Skeletal muscle satellite cell (primary cell): ENCODE data around the gene NCAM2.

ENCODE experiments used
- H3K27me3 ChIP-seq: 2 replicates; pipeline ENCODE4 v1.7.0; 2013; ENCODE audit warnings: low read length; ENCODE audit not compliant: control insufficient read depth, insufficient read depth
- H3K36me3 ChIP-seq: 2 replicates; pipeline ENCODE4 v1.7.0; 2013; ENCODE audit warnings: mild to moderate bottlenecking, control low read depth, low read length; ENCODE audit not compliant: insufficient read depth
- H3K4me1 ChIP-seq: 2 replicates; pipeline ENCODE4 v1.7.0; 2013; ENCODE audit warnings: low read length; ENCODE audit not compliant: control insufficient read depth, insufficient read depth
- H3K4me2 ChIP-seq: 2 replicates; pipeline ENCODE4 v1.7.0; 2013; ENCODE audit warnings: mild to moderate bottlenecking, low read length
- H3K4me3 ChIP-seq: 2 replicates; pipeline ENCODE4 v1.7.0; 2013; ENCODE audit warnings: low read length
- H3K9ac ChIP-seq: 2 replicates; pipeline ENCODE4 v1.7.0; 2013; ENCODE audit warnings: mild to moderate bottlenecking, low read depth, low read length, moderate library complexity
- H3K9me3 ChIP-seq: replicated peaks from 2 replicates; pipeline ENCODE4 v1.7.0; 2013; ENCODE audit warnings: mild to moderate bottlenecking, control low read depth, low read length

NCAM2 gene

DNA sequence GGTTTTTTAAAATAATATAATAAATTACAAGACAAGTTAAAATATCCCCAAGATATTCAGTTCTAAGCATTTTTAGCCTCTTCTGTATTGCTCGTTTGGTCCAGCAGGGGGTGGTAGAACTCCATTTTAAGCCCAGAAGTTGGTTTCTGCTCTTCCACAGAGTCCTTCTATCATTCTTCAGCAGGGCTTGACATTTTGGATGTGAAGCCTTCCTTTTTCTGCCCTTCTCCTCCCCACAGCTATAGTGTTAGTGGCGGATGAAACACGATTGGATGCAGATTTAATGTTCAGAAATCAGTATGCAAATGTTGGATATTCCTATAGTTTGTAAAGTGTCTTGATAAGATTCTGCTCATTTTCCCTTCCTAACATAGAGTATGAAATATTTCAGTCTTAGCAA, 1.4 kb downstream of the NCAM2 start:
- Histone ChIP-seq H3K27me3 (peaks cover 9% of the 10 kb centered on the region), H3K4me1 (peaks cover 4% of the 10 kb centered on the region), H3K36me3 (no peaks in the 10 kb centered on the region), H3K9me3 (no peaks in the 10 kb centered on the region), H3K4me2 (no peak overlapping the region), H3K9ac (no peak overlapping the region), H3K4me3 (no peak overlapping the region)

DNA sequence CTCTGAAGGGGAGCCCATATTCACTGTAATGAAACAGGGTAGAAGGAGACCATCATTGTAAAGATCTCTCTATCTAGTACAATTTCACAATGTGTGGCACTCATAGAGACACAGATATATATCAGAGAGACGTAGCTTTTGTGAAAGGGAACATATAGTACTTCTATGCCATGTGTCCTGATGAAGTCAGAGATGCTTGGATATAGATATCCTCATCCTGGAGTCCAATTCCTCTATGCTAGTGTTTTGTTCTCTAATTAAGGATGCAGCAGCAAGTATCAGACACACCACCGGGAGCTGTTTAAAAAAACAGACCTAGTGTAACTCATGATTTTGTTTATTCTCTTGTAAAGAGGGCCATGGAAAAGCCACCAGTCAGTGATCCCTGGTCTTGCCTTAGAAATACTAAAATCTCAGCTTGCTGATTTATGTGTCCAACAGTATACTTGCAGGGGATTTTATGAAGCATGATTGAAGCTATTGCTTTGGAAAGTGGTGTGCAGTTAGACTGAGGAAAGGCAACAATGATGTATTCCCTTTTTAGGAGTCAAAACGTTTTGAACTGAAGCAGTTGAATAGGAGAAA, 2.5 kb downstream of the NCAM2 start:
- Histone ChIP-seq H3K4me2 (no peak overlapping the region), H3K9me3 (no peaks in the 10 kb centered on the region), H3K4me1 (peaks cover 4% of the 10 kb centered on the region), H3K9ac (no peak overlapping the region), H3K4me3 (no peak overlapping the region), H3K27me3 (peaks cover 9% of the 10 kb centered on the region), H3K36me3 (no peaks in the 10 kb centered on the region)

DNA sequence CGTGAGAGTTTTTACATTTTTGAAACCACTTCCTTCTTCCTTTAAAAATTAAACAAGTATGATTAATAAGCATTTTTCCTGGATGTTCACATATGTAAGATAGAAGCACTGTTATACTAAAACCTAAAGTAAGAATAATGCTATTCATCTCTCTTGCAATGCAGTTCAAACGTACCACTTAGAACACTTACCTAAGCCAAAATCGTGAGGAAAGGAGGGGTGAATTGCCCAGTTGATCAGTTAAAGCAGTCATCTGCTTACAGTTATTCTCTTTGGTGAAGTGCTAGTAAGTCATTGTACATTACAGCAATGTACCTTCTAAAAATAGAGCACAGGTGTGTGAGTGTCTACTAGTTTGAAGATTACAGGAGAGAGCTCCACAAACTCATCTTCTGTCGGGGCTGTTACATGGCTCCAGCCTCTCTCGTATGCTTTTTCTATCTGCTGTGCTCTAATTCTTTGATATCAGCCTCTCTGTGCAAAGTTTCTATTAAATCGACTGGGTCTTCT, 3.4 kb downstream of the NCAM2 start:
- H3K9ac ChIP-seq = no peak overlapping the region
- no peaks in the 10 kb centered on the region for H3K9me3 ChIP-seq
- no peak overlapping the region for H3K4me3 ChIP-seq
- H3K27me3 ChIP-seq = peaks cover 9% of the 10 kb centered on the region
- no peak overlapping the region for H3K4me2 ChIP-seq
- peaks cover 4% of the 10 kb centered on the region for H3K4me1 ChIP-seq
- no peaks in the 10 kb centered on the region for H3K36me3 ChIP-seq

DNA sequence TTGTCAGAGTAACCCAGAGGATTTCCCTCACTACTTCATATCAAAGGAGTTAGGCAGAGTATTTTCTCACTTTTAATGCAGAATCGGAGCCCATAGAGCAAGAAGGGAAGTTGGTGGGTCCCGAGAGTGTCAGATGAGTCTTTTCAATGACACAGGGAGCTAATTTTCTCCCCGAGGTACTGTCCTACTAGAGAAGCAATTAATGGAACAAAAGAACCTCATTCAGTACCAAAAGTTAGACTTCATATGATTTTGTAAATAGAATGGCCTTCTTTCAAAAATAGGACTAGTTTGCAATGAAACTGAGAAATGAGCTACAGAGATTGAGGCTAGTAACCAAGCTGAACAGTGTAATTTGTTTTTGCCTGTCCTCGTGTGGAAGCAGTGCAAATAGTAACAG, 3.9 kb downstream of the NCAM2 start:
- no peaks in the 10 kb centered on the region for H3K36me3 ChIP-seq
- H3K9me3 ChIP-seq = no peaks in the 10 kb centered on the region
- no peak overlapping the region for H3K9ac ChIP-seq
- peaks cover 9% of the 10 kb centered on the region for H3K27me3 ChIP-seq
- H3K4me1 ChIP-seq = peaks cover 4% of the 10 kb centered on the region
- H3K4me3 ChIP-seq = no peak overlapping the region
- H3K4me2 ChIP-seq = no peak overlapping the region

DNA sequence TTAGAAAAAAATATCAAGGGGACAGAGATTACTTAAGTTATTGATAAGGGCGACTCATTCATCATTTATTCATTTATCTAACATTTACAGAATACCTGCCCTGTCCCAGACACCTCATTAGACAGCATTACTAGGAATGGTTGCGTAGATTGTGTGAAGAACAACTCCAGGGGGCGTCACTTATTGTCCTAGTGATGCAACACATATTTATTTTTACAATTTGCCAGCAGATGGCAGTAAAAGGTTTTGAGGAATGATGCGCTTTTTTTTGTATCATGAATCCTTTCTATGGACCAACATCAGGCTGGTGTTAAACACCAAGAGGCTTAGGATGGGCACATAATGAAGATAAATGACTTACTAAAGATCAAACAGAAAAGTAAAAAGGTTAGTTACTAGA, 5.5 kb downstream of the NCAM2 start:
- Histone ChIP-seq H3K27me3 (peaks cover 2% of the 10 kb centered on the region), H3K4me3 (no peak overlapping the region), H3K4me2 (no peak overlapping the region), H3K9ac (no peak overlapping the region), H3K36me3 (no peaks in the 10 kb centered on the region), H3K9me3 (no peaks in the 10 kb centered on the region), H3K4me1 (no peaks in the 10 kb centered on the region)

DNA sequence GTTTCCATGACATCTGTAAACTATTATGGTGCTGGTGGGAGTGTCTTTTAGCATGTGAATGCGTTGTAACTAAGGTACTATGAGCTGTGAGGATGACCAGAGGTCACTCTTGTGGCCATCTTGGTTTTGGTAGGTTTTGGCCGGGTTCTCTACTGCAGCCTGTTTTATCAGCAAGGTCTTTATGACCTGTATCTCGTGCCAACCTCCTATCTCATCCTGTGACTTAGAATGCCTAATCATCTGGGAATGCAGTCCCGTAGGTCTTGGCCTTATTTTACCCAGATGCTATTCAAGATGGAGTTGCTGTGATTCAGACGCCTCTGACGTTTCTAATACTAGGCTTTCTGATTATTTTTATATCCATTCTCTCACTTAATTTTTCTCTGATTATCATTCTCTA, 9.4 kb downstream of the NCAM2 start:
- Histone ChIP-seq H3K4me3 (no peak overlapping the region), H3K4me1 (no peaks in the 10 kb centered on the region), H3K27me3 (no peaks in the 10 kb centered on the region), H3K9ac (no peak overlapping the region), H3K36me3 (no peaks in the 10 kb centered on the region), H3K9me3 (no peaks in the 10 kb centered on the region), H3K4me2 (no peak overlapping the region)

DNA sequence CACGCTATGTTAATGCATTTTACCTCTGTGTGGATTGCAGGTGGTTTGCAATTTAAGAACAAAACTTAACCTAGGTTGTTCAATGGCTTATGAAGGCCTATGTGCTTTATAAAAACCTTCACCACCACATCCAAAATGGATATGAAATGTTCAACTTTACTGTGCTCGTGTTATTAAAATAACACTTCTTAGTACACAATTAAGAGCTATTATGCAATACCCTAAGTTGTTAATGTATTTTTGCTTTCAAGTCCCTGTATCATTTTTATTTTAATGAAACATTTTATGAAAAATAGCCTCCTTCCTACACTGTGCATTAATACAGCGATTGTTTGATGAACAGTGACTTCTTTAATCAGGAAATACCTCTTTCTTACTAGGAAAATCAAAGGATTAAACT, 12.0 kb downstream of the NCAM2 start:
- Histone ChIP-seq H3K9me3 (no peaks in the 10 kb centered on the region), H3K9ac (no peak overlapping the region), H3K4me1 (no peaks in the 10 kb centered on the region), H3K27me3 (no peaks in the 10 kb centered on the region), H3K4me2 (no peak overlapping the region), H3K36me3 (no peaks in the 10 kb centered on the region), H3K4me3 (no peak overlapping the region)

DNA sequence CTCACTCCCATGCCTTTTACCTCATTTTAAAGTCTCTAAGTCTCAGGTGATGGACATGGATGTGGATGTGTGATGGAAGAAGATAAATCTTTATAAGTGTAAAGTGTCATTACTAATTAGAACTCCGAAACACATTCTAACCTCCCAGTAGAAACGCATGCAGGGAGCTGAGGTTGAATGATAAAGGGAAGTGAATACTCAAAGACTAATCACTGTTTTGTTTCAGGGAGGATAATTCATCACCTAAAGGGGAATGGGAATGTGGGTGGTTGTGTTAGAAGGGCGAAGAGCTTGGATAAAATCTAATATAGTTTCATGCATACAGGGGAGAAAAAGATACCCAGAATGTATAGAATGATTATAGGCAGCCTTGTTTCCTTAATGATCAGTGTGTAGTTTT, 12.5 kb downstream of the NCAM2 start:
- H3K4me1 ChIP-seq = no peaks in the 10 kb centered on the region
- H3K36me3 ChIP-seq = no peaks in the 10 kb centered on the region
- no peaks in the 10 kb centered on the region for H3K9me3 ChIP-seq
- H3K9ac ChIP-seq = no peak overlapping the region
- H3K4me3 ChIP-seq = no peak overlapping the region
- H3K27me3 ChIP-seq = no peaks in the 10 kb centered on the region
- no peak overlapping the region for H3K4me2 ChIP-seq

DNA sequence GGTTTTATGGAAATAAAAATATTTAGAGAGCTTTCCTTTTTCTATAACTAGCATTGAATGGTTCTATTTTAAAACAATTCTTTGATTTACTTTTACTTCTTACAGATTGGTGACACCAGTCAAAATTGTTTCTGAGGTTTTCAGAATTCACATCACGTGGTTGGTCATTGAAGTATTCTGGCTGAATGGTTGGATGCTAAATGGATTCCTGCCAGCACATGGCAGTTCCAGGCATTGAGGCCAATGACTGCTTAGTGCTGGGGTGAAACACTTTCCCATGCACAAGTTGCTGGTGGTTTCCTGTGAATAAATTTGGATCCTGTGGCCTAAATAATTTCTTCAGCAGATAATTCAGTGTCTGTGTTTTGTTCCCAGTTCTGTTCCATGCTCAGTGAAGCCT, 20.6 kb downstream of the NCAM2 start:
- H3K9me3 ChIP-seq = no peaks in the 10 kb centered on the region
- no peak overlapping the region for H3K4me3 ChIP-seq
- H3K4me1 ChIP-seq = no peaks in the 10 kb centered on the region
- no peak overlapping the region for H3K4me2 ChIP-seq
- no peaks in the 10 kb centered on the region for H3K36me3 ChIP-seq
- H3K9ac ChIP-seq = no peak overlapping the region
- no peaks in the 10 kb centered on the region for H3K27me3 ChIP-seq

DNA sequence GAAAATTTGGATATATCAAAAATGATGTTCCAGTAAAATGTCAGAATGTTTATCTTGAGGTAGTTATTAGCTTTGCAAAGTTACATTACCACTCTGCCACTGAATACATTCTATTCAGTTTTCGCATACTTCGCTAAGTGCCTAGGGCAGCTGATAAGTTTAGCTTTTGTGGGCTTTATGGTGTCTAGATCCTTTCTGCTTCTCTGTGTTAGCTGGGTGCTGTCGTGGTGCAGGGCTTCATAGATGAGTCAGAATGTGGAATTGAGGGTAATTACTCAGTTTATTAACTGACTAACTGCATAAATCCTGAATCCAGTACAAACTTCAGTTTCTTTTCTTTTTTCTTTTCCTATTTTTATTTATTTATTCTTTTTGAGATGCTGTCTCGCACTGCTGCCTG, 21.5 kb downstream of the NCAM2 start:
- Histone ChIP-seq H3K9ac (no peak overlapping the region), H3K4me3 (no peak overlapping the region), H3K9me3 (no peaks in the 10 kb centered on the region), H3K4me2 (no peak overlapping the region), H3K27me3 (no peaks in the 10 kb centered on the region), H3K4me1 (no peaks in the 10 kb centered on the region), H3K36me3 (no peaks in the 10 kb centered on the region)

DNA sequence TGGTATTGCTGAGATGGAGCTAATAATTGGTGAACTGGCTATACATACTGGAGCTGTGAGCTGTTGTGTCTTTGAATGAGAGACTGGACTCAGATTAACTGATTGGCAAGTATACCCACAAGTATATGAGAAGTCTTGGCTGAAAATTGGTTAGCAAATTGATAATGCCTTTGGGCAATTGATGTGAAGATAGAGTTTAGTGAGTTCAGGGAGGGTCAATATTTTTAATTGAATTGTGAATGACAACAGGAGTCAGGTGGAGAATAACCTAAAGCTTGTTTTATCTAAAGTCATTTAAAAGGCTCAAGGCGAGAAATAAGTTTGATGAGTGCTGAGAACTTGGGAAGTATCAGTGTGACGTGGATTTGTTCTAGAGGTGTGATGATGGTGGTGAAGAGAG, 27.5 kb downstream of the NCAM2 start:
- H3K4me3 ChIP-seq = no peak overlapping the region
- no peaks in the 10 kb centered on the region for H3K9me3 ChIP-seq
- H3K4me1 ChIP-seq = no peaks in the 10 kb centered on the region
- H3K36me3 ChIP-seq = no peaks in the 10 kb centered on the region
- H3K27me3 ChIP-seq = no peaks in the 10 kb centered on the region
- no peak overlapping the region for H3K9ac ChIP-seq
- H3K4me2 ChIP-seq = no peak overlapping the region

DNA sequence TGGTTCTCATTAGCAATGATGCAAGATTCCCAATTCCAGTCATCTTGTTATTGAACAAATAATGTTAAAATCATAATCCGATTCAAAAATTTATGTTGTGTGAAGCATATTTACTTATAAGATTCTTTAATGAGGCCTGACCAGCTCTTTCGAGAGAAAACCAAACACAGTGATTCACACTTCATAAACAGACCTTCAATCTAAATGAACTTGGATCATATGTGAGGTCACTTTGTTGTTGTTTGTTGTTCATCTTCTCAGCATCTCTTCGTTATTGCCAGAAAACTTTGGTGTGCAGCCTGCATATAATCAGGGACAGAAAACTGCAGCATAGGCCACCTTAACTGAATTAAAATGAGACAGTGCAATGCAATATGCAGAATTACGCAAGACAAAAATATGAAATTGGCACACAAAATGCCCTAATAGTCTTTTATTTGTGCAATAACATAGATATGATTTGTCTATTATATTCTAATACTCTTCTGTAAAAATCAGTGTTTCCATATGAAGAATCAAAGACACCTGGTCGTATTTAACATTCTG, 30.1 kb downstream of the NCAM2 start:
- Histone ChIP-seq H3K27me3 (no peaks in the 10 kb centered on the region), H3K9ac (no peak overlapping the region), H3K4me2 (no peak overlapping the region), H3K4me1 (no peaks in the 10 kb centered on the region), H3K4me3 (no peak overlapping the region), H3K36me3 (no peaks in the 10 kb centered on the region), H3K9me3 (no peaks in the 10 kb centered on the region)
